Measurements from ENCODE around the gene CACNA1D.

The CACNA1D gene

DNA sequence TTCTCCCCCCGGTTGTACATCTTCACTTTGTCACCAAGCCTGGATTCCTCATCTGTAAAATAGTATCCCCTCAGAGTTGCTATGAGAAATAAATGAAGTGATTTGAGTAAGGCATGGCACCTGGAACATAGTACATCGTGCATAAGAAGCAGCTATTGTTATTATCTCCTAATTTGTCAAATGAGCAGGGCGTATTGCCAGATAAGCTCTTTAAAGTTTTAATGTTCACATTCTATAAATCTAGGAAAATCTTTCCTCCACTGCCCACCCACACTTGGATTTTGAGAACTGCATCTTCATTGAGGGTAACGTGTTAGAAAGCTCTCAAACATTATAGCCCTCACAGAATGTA lies 32.3 kb downstream of the CACNA1D start:
- H3K4me1 ChIP-seq (ENCODE audit: insufficient read depth, low read length): peaks cover 3% of the 10 kb centered on the region; the same call in 1 of the 2 replicates
- no peaks in the 10 kb centered on the region for H3K36me3 ChIP-seq (ENCODE audit: insufficient read depth, low read length)
- no peak overlapping the region for H3K9ac ChIP-seq (ENCODE audit: low read depth, low read length)
- H3K9me3 ChIP-seq (ENCODE audit: control insufficient read depth, insufficient read depth, low read length): no peaks in the 10 kb centered on the region

GRCh38 chr3:53530205-53530604 lies 35.8 kb downstream of the CACNA1D start:
- no peaks in the 10 kb centered on the region for H3K36me3 ChIP-seq (ENCODE audit: insufficient read depth, low read length)
- H3K9ac ChIP-seq (ENCODE audit: low read depth, low read length): no peak overlapping the region
- H3K9me3 ChIP-seq (ENCODE audit: control insufficient read depth, insufficient read depth, low read length): no peaks in the 10 kb centered on the region
- peaks cover 8% of the 10 kb centered on the region; the same call in 1 of the 2 replicates for H3K4me1 ChIP-seq (ENCODE audit: insufficient read depth, low read length)

DNA sequence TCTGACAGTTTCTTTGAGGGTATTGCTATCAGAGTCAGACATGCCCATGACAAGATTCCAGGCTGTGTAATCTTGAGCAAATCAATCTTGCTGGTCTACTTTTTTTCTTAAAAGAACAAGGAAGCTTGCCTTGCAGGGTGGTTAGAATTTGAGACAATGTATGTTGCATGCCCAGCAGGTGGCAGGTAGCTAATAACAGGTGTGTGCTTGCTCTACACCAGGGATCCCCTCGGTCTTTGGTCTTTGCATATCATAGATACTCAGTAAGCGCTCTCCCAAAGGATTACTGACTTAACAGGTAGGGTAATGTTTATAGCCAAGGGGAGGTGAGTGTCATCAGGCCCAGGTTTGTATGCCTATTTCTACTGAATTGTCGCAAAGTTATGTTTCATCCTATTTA lies 37.3 kb downstream of the CACNA1D start:
- Histone ChIP-seq H3K4me1 (ENCODE audit: insufficient read depth, low read length) (peaks cover 8% of the 10 kb centered on the region; the same call in 1 of the 2 replicates), H3K9ac (ENCODE audit: low read depth, low read length) (no peak overlapping the region), H3K9me3 (ENCODE audit: control insufficient read depth, insufficient read depth, low read length) (no peaks in the 10 kb centered on the region), H3K36me3 (ENCODE audit: insufficient read depth, low read length) (no peaks in the 10 kb centered on the region)

- H3K9me3 ChIP-seq (ENCODE audit: control insufficient read depth, insufficient read depth, low read length): no peaks in the 10 kb centered on the region
- peaks cover 8% of the 10 kb centered on the region; the same call in 1 of the 2 replicates for H3K4me1 ChIP-seq (ENCODE audit: insufficient read depth, low read length)
- no peak overlapping the region for H3K9ac ChIP-seq (ENCODE audit: low read depth, low read length)
- H3K36me3 ChIP-seq (ENCODE audit: insufficient read depth, low read length): no peaks in the 10 kb centered on the region
Observed at GRCh38 chr3:53533472-53533871, 39.1 kb downstream of the CACNA1D start.

GRCh38 chr3:53534216-53534615 lies 39.8 kb downstream of the CACNA1D start:
- Histone ChIP-seq H3K9me3 (ENCODE audit: control insufficient read depth, insufficient read depth, low read length) (no peaks in the 10 kb centered on the region), H3K4me1 (ENCODE audit: insufficient read depth, low read length) (peaks cover 11% of the 10 kb centered on the region; the same call in 1 of the 2 replicates), H3K36me3 (ENCODE audit: insufficient read depth, low read length) (no peaks in the 10 kb centered on the region), H3K9ac (ENCODE audit: low read depth, low read length) (no peak overlapping the region)

GRCh38 chr3:53534676-53535400 lies 40.4 kb downstream of the CACNA1D start:
- H3K9ac ChIP-seq (ENCODE audit: low read depth, low read length): no peak overlapping the region
- no peaks in the 10 kb centered on the region for H3K36me3 ChIP-seq (ENCODE audit: insufficient read depth, low read length)
- peaks cover 11% of the 10 kb centered on the region; the same call in 1 of the 2 replicates for H3K4me1 ChIP-seq (ENCODE audit: insufficient read depth, low read length)
- H3K9me3 ChIP-seq (ENCODE audit: control insufficient read depth, insufficient read depth, low read length): no peaks in the 10 kb centered on the region

DNA sequence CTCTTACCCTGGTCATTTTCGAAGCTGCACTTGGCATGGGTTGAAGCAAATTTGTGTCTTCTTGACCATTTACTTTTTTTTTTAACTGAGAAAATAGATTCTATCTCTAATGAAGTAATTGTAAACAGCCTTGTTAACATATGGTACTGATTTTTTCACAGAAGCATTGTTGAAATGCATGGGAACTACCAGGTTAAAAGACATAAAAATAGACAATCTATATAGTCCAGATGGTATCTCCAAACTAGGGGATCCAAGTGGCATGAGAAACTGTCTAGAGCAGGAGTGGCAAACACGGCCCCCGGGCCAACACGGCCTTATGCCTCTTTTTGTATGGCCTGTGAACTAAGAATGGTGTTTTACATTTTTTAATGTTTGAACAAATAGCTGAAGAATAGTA lies 41.9 kb downstream of the CACNA1D start:
- H3K9me3 ChIP-seq (ENCODE audit: control insufficient read depth, insufficient read depth, low read length): no peaks in the 10 kb centered on the region
- no peak overlapping the region for H3K9ac ChIP-seq (ENCODE audit: low read depth, low read length)
- H3K36me3 ChIP-seq (ENCODE audit: insufficient read depth, low read length): no peaks in the 10 kb centered on the region
- peaks cover 11% of the 10 kb centered on the region; the same call in 1 of the 2 replicates for H3K4me1 ChIP-seq (ENCODE audit: insufficient read depth, low read length)

GRCh38 chr3:53544357-53544756 lies 49.9 kb downstream of the CACNA1D start:
- no peaks in the 10 kb centered on the region for H3K4me1 ChIP-seq (ENCODE audit: insufficient read depth, low read length)
- no peak overlapping the region for H3K9ac ChIP-seq (ENCODE audit: low read depth, low read length)
- no peaks in the 10 kb centered on the region for H3K36me3 ChIP-seq (ENCODE audit: insufficient read depth, low read length)
- H3K9me3 ChIP-seq (ENCODE audit: control insufficient read depth, insufficient read depth, low read length): no peaks in the 10 kb centered on the region

- Histone ChIP-seq H3K4me1 (ENCODE audit: insufficient read depth, low read length) (no peaks in the 10 kb centered on the region), H3K9ac (ENCODE audit: low read depth, low read length) (no peak overlapping the region), H3K36me3 (ENCODE audit: insufficient read depth, low read length) (no peaks in the 10 kb centered on the region), H3K9me3 (ENCODE audit: control insufficient read depth, insufficient read depth, low read length) (no peaks in the 10 kb centered on the region)
Observed at GRCh38 chr3:53545310-53545995, 51.0 kb downstream of the CACNA1D start.

DNA sequence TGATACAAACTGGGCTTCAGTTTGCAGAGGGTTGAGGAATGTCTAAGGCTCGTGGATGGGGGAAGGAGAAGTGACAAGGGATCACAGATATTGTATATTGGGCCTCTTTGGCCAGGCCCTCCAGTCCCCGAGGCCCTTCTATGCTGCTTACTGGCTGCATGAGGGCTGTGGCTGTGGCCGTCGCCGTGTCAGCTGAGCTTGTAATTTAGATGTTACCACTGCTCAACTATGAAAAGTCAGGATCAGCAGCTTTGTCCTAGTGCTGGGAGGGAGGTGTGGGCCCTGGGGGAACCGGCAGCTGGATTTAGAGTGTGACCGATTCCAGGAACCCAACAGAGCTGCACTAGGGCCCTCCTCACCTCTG lies 51.6 kb downstream of the CACNA1D start:
- H3K36me3 ChIP-seq (ENCODE audit: insufficient read depth, low read length): no peaks in the 10 kb centered on the region
- H3K4me1 ChIP-seq (ENCODE audit: insufficient read depth, low read length): no peaks in the 10 kb centered on the region
- no peak overlapping the region for H3K9ac ChIP-seq (ENCODE audit: low read depth, low read length)
- H3K9me3 ChIP-seq (ENCODE audit: control insufficient read depth, insufficient read depth, low read length): no peaks in the 10 kb centered on the region

DNA sequence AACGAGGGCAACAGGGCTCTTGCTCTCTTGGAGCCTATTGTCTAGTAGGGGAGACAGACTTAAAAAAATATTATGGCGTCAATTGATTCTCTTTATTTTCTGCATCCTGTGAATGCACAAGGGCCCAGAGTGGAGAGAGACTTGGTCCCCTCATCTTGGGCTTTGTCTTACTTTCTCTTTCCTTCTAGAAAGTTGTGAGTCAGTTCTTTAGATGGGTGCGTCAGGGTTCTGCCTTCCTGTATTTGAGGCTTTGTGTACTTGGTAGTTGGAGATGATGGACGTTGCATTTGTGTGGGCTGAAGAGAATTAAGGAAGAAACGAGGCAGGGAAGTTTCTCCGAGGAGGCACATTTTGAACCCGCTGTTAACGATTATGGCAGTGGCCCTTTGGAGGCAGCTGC lies 52.9 kb downstream of the CACNA1D start:
- Histone ChIP-seq H3K4me1 (ENCODE audit: insufficient read depth, low read length) (no peaks in the 10 kb centered on the region), H3K9ac (ENCODE audit: low read depth, low read length) (no peak overlapping the region), H3K9me3 (ENCODE audit: control insufficient read depth, insufficient read depth, low read length) (no peaks in the 10 kb centered on the region), H3K36me3 (ENCODE audit: insufficient read depth, low read length) (no peaks in the 10 kb centered on the region)

DNA sequence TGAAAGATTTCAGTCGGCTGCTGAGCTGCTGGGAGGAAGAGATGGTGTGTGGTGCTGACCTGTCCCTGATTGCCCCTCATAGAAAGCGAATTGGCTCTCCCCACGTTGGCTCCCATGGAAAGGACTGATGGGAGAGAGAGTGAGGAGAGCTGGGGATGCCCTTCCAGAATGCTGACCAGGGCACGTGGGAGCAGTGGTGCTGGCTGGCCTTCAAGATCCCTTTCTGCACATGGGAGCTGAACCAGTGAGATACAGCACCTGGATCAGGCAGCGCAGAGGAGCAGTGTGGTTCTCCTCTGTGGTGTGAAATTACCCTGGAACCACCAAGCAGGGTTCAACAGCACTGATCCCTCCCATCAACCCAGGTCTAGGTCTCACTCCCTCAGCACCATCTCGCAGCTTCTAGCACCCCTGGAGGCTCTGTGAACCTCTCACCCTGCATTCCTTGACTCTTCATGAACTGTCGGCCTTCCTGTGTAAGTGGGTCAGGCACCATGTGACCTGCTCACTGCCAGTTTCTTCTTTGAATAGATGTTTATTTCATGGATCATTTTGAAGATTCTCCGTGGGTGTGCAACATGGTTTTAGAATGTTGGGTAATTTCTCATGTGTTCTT lies 55.7 kb downstream of the CACNA1D start:
- H3K9ac ChIP-seq (ENCODE audit: low read depth, low read length): no peak overlapping the region
- no peaks in the 10 kb centered on the region for H3K9me3 ChIP-seq (ENCODE audit: control insufficient read depth, insufficient read depth, low read length)
- H3K36me3 ChIP-seq (ENCODE audit: insufficient read depth, low read length): no peaks in the 10 kb centered on the region
- no peaks in the 10 kb centered on the region for H3K4me1 ChIP-seq (ENCODE audit: insufficient read depth, low read length)

DNA sequence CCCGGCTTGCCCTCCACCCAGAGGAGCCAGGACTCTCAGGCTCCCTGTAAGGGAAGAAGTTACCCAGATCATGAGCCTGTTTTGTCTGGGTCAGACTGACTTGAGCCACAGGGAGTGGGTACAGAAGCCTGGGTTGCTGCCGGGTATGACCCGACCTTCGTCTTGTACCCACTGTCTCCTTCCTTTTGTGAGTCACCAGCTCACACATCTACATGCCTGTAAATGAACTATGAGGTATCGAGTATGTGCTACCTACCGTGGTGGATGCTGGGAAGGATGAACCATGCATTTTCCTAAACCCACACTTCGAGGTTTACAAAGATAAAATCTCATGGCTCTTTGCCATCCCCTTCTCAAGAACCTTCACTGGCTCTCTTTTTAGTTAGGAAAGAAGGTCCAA lies 56.9 kb downstream of the CACNA1D start:
- Histone ChIP-seq H3K9me3 (ENCODE audit: control insufficient read depth, insufficient read depth, low read length) (no peaks in the 10 kb centered on the region), H3K36me3 (ENCODE audit: insufficient read depth, low read length) (no peaks in the 10 kb centered on the region), H3K9ac (ENCODE audit: low read depth, low read length) (no peak overlapping the region), H3K4me1 (ENCODE audit: insufficient read depth, low read length) (no peaks in the 10 kb centered on the region)

- H3K4me1 ChIP-seq (ENCODE audit: insufficient read depth, low read length): no peaks in the 10 kb centered on the region
- H3K9ac ChIP-seq (ENCODE audit: low read depth, low read length): no peak overlapping the region
- no peaks in the 10 kb centered on the region for H3K9me3 ChIP-seq (ENCODE audit: control insufficient read depth, insufficient read depth, low read length)
- H3K36me3 ChIP-seq (ENCODE audit: insufficient read depth, low read length): no peaks in the 10 kb centered on the region
Observed at GRCh38 chr3:53552730-53553129, 58.3 kb downstream of the CACNA1D start.

DNA sequence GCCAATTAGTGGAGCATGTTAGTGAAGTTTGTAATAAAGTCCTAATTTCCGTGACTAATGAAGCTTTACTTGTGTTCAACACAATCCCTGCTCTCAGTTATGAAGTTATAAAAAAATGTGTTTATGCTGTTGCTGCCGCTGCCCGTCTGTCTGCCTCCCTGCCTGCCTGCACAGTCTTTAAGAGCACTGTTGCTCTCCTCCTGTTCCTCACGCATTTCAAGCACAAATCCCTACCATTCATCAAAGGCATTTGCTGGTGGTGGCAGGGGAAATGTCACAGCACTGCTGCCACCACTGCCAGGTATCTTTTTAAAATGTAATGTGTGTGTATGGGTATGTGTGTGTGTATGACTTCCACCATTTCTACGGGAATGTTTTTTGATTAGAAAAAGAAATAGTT lies 58.8 kb downstream of the CACNA1D start:
- no peaks in the 10 kb centered on the region for H3K9me3 ChIP-seq (ENCODE audit: control insufficient read depth, insufficient read depth, low read length)
- no peaks in the 10 kb centered on the region for H3K36me3 ChIP-seq (ENCODE audit: insufficient read depth, low read length)
- no peaks in the 10 kb centered on the region for H3K4me1 ChIP-seq (ENCODE audit: insufficient read depth, low read length)

More for the DNA sequence above, 58.8 kb downstream of the CACNA1D start:
- no peak overlapping the region for H3K9ac ChIP-seq (ENCODE audit: low read depth, low read length)

Measured in ES-I3 (cell line).